ENCODE results near the gene CACNA1D.

CACNA1D gene

DNA sequence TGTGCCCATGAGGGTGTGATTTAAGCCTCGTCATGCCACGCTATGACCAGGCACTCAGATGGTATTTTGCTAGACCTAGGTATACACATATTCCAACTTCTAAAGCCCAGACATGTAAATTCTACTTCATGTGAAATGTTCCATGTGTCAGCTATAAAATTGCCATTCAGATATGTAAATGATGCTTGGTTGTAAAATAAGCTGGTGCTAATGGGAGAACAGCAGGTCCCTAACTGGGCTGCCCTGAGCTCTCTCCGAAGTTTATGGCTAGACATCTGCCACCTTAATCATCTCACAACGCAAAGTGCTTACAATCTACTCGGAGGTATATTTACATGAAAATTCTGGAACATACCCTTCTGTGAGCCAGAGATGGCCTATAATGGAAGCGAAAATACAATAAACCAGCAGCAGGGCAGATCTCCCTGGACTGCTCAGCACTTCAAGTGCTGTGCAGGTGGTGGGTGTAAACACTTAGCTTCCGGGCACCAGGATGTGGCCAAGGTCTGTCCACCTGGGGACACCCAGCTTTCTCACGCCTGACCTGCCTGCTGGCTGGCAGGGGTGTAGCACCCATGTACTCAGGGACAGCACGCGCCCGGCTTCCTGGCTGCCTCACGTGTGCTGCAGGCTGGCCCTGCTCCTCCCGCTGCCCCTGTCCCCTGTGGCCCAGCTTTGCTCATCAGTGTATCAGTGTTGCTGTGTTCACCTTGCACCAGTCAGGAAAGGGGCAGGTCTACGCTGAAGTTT lies 269.8 kb downstream of the CACNA1D start:
- DNase-seq = peak; percentile 74

DNA sequence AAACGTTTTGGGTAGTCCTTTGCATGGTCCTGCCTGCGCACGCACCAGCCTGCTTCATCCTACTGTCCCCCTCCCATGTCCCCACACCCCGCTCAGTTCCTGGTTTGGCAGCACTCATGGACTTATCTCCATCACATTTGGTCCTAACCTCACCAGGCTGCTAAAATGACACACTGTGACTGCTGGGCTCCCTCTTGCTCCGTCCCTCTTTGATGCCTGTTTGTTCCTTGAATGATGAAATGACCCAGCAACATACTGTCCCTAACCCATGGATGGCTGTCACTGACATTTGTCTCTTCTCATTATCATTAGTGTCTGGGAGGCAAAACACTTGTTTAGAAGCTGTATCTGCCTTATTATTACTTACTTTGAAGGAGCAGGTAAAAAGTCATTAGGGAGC lies 271.3 kb downstream of the CACNA1D start:
- DNase-seq = no peak

DNA sequence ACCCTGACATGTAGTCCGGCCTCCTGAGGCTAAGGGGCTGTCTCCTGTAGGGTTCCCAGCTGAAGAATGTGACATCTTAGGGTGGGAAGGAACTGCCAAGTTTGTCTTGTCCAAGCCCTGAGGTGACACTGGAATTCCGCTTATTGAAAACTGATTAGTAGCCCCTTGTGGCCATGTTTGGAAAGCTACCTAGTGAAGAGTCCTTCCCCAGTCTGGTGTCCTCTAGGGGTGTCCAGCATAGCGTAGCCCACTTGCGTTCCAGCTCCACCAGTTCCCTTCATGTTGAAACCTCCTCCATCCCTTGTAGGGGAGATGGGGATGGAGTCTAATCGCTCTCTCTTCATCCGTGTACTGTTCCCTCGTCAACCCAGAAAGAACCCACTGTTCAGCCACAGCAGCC lies 272.3 kb downstream of the CACNA1D start:
- DNase-seq = no peak

DNA sequence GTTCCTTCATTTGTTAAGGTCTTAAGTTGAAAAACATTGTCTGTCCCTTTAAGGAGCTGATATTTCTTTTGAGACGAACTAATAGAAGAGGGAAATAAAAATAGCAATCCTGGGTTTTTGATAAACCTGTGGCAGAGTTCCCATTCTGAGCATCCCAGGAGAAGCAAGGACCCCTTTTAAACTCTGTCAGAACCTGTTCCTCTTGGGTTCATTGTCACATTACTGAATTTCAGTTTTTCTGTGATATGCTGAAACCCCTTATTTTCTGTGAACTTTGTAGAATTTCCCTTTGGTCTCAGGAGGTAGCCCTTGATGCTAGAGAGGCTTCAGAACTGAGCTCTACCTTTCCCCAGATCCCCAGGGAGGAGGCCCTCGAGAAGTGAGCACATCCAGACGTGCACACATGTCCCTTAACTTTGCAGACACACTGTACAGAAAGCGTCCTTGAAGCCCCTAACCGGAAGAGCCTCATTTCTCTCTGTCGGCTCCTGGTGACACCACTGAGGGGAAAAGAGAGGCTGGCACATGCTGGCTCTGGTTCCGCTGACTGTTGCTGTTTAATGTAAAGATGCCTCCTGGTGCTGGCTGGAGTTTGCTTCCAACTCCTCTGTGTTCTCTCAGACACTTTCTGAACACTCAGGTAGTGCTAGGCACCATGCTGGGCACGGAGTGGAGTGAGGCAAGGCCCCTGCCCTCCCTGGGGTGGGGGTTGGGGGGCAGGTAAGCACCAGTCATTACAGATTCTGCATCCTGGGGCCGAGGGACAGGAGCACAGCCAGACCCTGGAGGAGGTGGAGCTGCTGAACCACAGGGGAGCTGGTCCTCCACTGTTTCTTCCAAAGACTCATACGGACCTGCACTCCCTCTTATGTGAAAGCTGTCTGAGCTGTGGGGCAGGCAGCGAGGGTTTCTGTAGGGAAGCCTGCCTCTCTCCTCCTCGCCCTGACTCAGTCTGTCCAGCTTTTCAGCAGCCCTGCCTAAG lies 274.4 kb downstream of the CACNA1D start:
- DNase-seq = no peak

DNA sequence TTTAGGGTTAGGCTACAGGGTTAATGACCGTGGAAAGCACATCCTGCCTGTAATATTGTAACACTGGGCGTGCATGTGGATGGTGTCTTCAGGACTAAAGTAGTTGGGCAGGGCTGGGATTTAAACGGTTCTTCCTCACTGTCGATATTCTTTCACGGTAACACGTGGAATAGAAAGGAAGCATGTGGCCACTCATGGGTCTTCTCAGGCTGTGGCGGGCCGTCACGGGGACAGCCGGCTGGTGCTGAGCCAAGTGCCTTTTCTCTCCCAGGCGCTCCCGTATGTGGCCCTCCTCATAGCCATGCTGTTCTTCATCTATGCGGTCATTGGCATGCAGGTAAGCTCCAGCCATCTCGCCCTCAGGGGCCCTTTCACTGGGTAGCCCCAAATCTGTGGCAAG lies 278.2 kb downstream of the CACNA1D start:
- no peak for DNase-seq

DNA sequence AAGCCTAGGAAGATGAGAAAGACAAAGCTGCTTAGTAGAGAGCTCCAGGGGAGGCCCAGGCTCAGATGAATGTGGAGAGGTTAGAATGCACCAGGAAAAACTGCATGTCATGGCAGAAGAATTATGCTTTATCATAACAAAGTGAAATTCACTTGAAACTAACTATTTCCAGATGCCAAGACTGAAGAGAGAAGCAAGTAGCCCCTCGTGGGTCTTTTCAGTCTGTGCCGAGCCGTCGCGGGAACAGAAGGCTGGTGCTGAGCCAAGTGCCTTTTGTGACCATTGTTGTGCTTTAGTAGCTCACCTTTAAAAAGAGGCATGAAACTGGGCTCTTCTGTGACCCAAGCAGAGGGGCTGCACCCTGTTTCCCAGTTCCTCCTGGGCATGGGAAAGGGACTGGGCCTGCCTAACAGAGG lies 278.6 kb downstream of the CACNA1D start:
- no peak for DNase-seq

DNA sequence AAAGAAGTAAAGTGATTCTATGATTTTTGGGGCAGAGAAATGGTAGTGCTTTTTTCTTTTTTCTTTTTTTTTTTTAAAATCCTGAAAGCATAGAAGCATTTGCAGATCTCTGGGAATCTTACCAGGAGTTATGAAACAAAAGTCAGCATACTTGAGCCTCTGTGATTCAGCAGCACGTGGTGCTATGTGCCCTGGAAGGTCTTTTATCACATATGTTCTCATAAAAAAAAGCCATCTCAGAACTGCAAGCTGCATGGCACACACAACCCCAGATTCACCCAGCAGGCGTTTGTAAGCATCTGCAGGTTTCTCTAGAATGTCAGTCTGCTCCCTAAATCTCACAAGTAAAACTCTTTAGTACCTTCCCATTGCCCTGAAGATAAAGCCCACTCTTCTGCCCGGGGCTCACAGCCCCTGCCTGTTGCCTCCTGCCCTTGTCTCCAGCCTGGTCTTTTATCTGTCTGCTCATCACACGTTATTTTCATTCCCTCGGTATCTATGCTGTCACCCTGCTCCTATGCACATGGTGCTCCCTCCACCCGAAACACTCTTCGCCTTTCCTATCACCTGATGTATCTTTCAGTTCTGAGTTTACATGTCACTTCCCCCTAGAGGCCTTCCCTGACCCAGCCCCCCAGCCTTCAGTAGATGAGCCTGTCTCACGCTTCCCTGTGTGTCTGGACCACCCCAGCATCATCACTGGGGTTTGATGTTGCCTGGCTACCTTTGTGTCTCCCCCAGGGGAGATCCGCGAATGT lies 279.4 kb downstream of the CACNA1D start:
- DNase-seq = no peak

DNA sequence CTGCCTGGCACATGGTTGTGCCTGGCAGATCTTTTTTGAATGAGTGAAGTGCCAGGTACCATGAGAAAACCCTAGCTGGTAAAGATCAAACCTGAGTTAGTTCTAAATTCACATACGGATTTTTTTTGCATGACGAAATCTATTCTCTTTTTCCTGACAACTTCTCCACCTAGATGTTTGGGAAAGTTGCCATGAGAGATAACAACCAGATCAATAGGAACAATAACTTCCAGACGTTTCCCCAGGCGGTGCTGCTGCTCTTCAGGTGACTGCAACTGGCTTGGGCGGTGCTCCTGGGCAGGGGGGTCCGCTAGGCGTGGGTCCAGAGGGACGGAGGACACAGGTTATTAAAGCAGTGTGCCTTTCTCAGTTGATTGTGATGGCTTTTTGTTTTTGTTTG lies 280.0 kb downstream of the CACNA1D start:
- no peak for DNase-seq

DNA sequence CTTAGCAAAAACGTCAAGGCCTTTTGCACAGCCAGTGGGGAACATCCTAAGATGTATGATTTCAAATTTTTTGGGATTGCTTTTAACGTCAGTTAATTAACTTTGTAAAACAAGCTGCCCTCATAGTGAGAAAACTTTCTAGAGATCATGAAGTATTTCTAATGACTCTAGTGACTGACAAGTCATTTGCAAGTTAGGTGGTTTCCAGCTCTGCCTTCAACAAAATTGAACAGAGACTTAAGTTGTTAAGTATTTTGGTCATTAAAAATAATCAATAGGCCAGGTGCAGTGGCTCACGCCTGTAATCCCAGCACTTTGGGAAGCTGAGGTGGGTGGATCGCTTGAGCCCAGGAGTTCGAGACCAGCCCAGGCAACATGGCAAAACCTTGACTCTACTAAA lies 280.6 kb downstream of the CACNA1D start:
- DNase-seq = no peak

DNA sequence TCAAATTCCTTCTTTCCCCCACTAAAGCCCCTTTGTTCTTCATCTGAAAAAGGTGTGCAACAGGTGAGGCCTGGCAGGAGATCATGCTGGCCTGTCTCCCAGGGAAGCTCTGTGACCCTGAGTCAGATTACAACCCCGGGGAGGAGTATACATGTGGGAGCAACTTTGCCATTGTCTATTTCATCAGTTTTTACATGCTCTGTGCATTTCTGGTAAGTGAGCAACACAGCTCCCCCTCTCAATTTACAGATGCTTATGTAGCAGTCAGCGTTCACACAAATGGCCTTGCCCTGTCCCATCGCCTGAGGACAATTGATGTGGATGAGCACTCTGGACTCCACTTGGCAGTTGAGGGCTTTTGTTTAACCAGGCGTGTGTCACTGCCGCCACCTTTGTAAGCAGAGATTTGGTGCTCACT lies 281.4 kb downstream of the CACNA1D start:
- no peak for DNase-seq

DNA sequence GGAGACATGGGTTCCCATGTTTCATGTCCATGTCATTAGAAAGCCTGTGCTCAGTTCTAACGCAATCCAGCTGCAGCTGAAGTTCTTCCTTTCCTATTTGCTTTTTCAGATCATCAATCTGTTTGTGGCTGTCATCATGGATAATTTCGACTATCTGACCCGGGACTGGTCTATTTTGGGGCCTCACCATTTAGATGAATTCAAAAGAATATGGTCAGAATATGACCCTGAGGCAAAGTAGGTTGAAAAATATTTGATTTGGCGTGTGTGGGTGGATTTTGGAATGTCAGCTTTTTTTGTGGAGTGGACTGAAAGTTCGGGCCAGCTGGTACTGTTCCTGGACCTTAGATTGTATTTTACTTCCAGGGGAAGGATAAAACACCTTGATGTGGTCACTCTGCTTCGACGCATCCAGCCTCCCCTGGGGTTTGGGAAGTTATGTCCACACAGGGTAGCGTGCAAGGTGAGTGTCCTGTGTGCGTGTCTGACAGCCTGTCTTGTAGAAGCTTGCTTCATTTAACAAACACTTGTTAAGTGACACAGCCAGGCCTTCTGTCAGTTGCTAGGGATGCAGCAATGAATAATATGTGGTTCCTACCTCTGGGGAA lies 282.2 kb downstream of the CACNA1D start:
- no peak for DNase-seq

DNA sequence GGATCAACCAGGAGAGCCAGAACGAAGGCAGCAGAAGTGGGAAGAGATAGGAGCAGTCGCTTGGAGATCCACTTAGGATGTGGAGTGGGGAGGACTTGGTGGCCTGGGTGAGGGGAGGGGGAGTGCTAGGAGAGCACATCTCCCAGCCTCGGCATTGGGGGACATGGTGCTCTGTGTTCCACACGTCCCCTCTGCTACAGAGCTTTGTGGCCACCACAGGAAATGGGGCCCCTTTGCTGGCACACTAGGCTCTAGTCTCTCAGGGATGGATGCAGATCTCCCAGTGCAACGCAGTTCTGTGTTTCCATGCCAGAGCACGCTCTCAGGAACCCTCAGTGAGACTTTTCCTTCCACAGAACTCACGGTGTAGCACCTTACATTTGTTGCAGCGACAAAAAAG lies 283.1 kb downstream of the CACNA1D start:
- no peak for DNase-seq

DNA sequence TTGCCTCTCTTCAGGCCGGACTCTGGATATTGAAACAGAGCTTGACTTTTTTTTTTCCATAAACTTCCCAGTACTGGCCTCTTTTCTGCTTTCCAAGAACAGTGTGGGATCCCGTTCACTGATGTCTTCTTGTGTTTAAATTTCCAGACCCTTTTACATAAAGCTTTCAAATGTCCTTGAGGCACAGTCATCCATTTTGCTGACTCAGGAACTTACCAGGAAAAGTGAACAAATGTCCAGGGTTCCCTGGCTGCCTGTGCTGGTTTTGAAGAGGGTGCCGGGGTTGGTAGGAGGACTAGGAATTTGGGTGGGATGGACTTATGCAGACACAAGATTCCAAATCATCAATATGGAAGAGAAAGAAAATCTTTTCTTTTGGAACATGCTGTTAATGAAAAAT lies 283.7 kb downstream of the CACNA1D start:
- no peak for DNase-seq

DNA sequence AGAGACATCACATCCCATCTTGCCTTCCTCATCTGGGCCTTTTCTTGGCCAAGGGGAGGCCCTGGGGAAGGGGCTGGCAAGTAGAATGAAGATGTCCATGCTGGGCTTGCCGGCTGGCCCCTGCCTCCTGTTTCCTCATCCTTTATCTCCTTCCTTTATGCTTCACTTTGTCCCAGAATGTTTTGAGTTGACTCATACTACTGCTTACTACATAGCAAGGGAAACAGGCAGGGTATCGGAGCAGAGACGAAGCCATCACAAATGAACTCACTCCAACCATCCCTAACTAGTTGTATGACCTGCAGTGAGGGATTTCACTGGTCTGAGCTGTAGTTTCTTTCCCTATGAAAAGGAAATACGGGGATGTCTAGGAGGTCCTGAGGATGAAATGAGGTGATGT lies 285.8 kb downstream of the CACNA1D start:
- no peak for DNase-seq

DNA sequence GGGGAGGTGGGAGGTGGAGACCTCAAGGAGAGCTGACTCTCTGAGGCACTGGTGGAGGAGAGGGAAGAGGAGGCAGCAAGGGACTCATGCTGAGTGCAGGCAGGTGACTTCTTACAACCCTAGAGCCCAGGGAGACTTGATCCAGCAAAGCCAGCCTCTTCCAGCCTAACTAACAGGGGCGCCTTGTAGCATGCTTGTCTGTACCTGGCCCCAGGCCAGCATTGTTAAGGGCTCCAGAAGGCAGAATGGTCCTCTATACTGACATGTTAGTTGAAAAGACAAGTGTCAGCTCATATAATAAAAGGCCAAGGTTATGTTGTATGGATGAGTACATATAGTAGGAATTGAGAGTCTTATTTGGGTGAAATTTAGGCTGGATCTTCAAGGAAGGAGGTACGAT lies 286.4 kb downstream of the CACNA1D start:
- no peak for DNase-seq

DNA sequence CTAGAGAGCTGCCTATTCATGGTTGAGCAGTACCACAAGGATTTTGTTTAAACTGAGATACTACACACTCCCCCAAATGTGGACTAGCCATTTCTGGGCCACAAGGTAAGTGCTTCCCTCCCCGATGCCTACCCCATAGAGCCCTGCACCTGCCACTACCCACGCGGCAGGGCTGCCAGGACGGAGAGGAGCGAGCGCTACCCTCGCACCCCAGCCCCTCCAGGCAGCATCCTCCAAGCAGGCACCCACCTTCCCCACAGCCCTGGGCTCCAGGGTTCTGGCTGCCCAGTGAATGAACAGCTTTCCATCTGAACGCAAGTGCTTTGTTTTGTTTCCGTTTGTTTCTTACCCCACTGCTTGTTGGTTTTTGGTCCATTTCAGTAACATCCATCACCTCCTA lies 292.6 kb downstream of the CACNA1D start:
- DNase-seq = no peak

DNA sequence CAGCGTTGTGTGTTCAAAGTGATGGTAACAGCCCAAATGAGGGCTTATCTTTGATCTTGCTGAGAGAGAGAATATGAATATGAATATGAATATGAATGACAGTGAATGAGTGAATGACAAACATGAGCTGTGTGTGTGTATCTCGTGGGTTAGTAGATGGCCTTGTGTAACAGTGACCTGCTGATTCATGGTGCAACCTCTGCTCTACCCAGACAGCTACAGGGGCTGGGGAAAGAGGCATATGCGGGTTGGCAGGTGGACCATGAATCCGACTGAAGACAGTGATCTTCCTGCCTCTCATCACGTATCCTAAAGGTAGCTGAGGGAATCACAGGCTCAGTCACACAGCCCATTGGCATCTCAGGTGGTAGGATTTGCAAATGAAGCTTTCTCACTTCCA lies 293.6 kb downstream of the CACNA1D start:
- no peak for DNase-seq

DNA sequence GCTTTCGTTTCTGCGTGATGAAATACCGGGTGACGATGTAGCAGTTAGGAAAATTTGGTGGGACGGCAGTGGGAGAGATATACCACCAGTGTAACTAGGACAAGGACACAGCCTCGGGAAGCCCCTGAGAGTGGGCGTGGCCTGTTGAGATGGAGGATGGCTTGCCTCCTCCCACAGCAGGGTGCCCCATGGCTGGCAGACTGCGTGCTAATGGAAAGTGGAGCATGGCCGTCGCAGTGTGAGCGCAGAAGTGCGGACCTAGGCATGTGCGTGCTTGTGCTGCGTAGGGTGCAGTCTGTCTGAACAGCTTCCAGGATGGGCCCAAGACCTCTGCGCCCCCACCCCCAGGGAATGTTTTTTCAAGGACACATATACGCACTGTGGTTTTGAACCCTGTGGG lies 295.0 kb downstream of the CACNA1D start:
- DNase-seq = no peak

DNA sequence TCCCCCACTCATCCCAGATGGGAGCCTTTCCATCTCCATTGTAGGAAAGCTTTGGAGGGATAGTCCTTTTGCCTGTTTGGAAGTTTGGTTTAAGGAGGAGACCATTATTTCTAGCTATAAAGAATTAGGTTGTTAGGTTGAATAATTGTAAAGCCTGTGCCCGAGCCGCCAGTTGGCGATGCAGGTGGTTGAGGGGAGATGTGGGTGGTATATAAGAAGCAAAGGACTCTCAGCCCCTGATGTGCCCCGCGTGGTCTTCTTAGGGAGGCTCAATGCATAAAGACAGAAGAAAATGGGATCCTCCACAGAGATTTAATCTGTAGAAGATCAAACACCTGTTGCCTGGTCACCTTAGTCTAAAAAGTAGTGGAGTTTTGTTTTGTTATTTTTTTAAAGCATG lies 296.1 kb downstream of the CACNA1D start:
- DNase-seq = no peak

DNA sequence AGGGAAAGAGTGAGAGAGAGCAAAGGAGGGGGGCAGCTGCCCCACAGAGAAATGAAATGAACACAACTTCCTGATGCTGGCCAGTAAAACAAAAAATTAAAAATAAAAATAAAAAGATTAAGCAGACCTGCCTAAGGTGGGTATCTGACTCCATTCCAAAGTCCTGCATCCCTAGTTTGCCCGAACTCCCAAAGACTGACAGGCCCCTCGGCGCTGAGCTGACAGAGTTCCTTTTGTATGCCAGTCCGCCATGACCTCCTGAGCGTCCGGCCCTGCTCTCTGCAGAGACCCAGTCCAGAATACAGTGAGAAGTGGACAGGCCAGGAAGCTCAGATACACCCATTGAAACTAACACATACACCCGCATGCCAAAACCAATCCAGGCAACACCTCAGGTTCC lies 296.9 kb downstream of the CACNA1D start:
- DNase-seq = no peak

DNA sequence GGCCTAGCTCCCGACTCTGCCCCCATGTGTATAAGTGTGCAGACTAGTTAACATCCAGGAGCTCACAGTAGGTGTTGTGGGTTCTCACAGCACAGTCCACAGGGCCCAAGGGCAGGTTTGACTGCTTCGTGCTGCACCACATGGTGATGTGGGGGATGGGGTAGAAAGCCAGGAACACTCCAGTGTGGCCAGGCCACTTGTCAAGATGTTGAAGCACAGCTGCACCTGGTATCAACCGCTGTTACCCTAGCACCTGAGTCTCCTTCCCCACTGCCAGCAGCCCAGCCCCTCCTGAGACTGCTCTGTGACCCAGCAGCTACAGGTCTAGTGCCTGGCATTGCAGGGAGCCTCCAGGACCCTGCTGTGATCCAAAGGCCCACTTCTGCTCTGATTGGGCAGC lies 298.5 kb downstream of the CACNA1D start:
- no peak for DNase-seq

DNA sequence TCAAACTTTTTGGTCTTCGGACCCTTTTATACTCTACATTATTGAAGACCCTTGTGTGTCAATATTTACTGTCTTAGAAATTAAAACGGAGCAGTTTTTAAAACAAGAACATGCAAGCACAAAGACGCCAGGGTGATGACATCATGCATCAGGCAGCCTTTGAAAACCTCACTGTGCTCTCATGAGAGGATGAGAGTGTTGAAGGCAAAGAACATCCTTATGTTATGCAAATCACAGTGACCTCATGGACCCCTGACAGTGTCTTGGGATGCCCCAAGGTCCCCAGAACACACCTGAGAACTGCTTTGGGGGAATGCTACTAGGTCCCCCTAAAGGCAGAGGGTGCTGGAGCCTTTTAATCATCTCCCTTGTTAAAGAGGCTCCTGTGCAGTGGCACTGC lies 300.2 kb downstream of the CACNA1D start:
- DNase-seq = no peak

DNA sequence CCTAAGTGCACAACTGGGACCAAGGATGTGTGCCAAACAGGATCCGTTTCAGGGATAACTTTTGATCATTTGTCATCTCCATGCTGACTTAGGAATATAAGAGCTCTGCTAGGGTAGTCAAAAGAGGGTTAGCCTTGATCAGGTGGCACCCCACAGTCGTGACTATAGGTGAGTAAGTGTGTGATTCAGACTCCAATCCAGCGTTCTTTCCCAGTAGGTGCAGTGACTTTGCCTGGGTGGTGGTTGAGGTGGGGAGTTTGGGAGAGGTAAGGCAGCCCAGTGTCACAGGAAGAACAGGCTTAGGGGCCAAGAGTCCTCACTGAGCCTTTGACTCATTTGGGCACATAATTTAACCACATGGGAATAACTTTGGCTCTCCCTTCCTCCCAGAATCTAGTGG lies 300.8 kb downstream of the CACNA1D start:
- no peak for DNase-seq
